HUES48 (cell line): ENCODE results near the gene POP4.

ENCODE experiments used
- H3K27ac ChIP-seq: one replicate; pipeline ENCODE4 v1.7.0; 2013; ENCODE audit warnings: low read depth, low read length, inconsistent platforms
- H3K27me3 ChIP-seq: 2 replicates; pipeline ENCODE4 v1.6.1; 2013; ENCODE audit warnings: mild to moderate bottlenecking, low read length; ENCODE audit not compliant: control insufficient read depth, insufficient read depth
- H3K36me3 ChIP-seq: 2 replicates; pipeline ENCODE4 v1.6.1; 2013; ENCODE audit warnings: low read length; ENCODE audit not compliant: control insufficient read depth, insufficient read depth
- H3K4me1 ChIP-seq: 2 replicates; pipeline ENCODE4 v1.6.1; 2013; ENCODE audit warnings: mild to moderate bottlenecking, low read length; ENCODE audit not compliant: control insufficient read depth, insufficient read depth
- H3K4me3 ChIP-seq: 2 replicates; pipeline ENCODE4 v1.5.1; 2013; ENCODE audit warnings: mild to moderate bottlenecking, low read depth, low read length
- H3K9ac ChIP-seq: 2 replicates; pipeline ENCODE4 v1.6.1; 2013; ENCODE audit warnings: mild to moderate bottlenecking, low read depth, low read length, moderate library complexity
- H3K9me3 ChIP-seq: 2 replicates; pipeline ENCODE4 v1.6.1; 2013; ENCODE audit warnings: low read length; ENCODE audit not compliant: control insufficient read depth, insufficient read depth

Gene POP4

GRCh38 chr19:29593869-29594268 lies 12.2 kb upstream of the POP4 start:
- Histone ChIP-seq H3K27ac (no peak overlapping the region), H3K27me3 (peaks cover 21% of the 10 kb centered on the region), H3K9me3 (no peaks in the 10 kb centered on the region), H3K36me3 (no peaks in the 10 kb centered on the region), H3K4me3 (no peak overlapping the region), H3K9ac (no peak overlapping the region), H3K4me1 (peaks cover 21% of the 10 kb centered on the region)

- 0 out of 2 replicates have a peak overlapping the region, but pooled peaks have one; percentile 3 for H3K4me3 ChIP-seq
- no peak overlapping the region for H3K9ac ChIP-seq
- H3K36me3 ChIP-seq, result no peaks in the 10 kb centered on the region
- peaks cover 21% of the 10 kb centered on the region for H3K27me3 ChIP-seq
- H3K27ac ChIP-seq, result no peak overlapping the region
- no peaks in the 10 kb centered on the region for H3K9me3 ChIP-seq
- peaks cover 21% of the 10 kb centered on the region for H3K4me1 ChIP-seq
These were observed 9.9 kb upstream of the POP4 start for GRCh38 chr19:29596080-29596727.

DNA sequence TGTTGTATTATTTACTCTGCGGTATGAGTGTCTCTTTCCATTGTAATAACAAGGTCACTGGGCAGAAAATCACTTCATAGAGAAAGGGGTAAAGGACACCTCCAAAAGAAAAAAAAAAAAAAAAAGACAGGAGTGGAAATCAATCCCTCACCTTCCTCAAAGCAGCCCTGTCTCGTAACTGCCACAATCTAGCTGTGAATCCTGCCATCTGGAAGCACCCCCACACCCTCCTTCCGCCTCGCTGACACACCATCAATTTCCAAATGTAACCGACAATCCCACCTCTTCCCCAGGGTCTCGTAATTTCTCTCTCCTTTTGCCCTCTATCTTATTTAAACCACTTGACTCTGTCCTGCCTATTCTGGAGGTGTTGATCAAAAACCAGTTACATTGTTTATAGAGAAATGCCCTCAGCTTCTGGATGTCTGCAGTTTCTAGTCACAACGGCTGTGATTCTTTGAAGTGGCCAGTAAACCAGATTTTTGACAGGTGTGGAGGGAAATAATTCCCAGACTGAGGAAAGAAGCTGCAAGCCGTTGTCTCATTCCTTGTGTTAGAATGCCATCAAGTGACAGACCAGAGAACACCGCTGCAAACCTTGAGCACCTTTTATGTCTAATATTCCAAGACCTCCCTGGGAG lies 9.1 kb upstream of the POP4 start:
- Histone ChIP-seq H3K9me3 (no peaks in the 10 kb centered on the region), H3K27me3 (peaks cover 16% of the 10 kb centered on the region), H3K36me3 (no peaks in the 10 kb centered on the region), H3K4me3 (no peak overlapping the region), H3K9ac (no peak overlapping the region), H3K27ac (no peak overlapping the region), H3K4me1 (peaks cover 21% of the 10 kb centered on the region)

DNA sequence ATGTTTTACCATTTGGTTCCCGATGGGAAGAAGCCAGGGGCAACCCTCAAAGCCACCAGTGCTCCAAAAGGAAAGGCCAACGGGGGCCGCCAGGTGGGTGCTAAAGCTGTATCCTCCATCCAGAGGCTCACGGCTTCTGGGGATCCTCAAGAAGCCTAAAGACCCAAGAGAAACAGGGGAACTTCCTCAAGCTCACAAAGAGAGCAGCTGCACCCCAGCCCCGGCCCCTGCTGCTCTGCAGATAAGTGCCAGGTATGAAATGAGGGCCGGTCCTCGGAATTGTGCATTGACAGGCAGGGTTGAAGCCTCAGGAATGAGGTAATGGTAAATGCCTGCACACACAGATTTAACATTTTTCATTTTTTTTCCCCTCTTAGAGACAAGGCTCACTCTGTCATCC lies 8.0 kb upstream of the POP4 start:
- H3K4me3 ChIP-seq, result no peak overlapping the region
- H3K36me3 ChIP-seq, result no peaks in the 10 kb centered on the region
- H3K9ac ChIP-seq, result no peak overlapping the region
- H3K4me1 ChIP-seq, result peaks cover 21% of the 10 kb centered on the region
- no peak overlapping the region for H3K27ac ChIP-seq
- no peaks in the 10 kb centered on the region for H3K9me3 ChIP-seq
- peaks cover 13% of the 10 kb centered on the region for H3K27me3 ChIP-seq

GRCh38 chr19:29598496-29598895 lies 7.6 kb upstream of the POP4 start:
- H3K4me1 ChIP-seq, result peaks cover 21% of the 10 kb centered on the region
- H3K9me3 ChIP-seq, result no peaks in the 10 kb centered on the region
- no peak overlapping the region for H3K4me3 ChIP-seq
- no peak overlapping the region for H3K9ac ChIP-seq
- H3K27me3 ChIP-seq, result peaks cover 12% of the 10 kb centered on the region
- H3K36me3 ChIP-seq, result no peaks in the 10 kb centered on the region
- H3K27ac ChIP-seq, result no peak overlapping the region

GRCh38 chr19:29603308-29603707 lies 2.8 kb upstream of the POP4 start:
- Histone ChIP-seq H3K9ac (no peak overlapping the region), H3K4me1 (no peaks in the 10 kb centered on the region), H3K27me3 (no peaks in the 10 kb centered on the region), H3K9me3 (no peaks in the 10 kb centered on the region), H3K4me3 (no peak overlapping the region), H3K36me3 (no peaks in the 10 kb centered on the region), H3K27ac (no peak overlapping the region)

DNA sequence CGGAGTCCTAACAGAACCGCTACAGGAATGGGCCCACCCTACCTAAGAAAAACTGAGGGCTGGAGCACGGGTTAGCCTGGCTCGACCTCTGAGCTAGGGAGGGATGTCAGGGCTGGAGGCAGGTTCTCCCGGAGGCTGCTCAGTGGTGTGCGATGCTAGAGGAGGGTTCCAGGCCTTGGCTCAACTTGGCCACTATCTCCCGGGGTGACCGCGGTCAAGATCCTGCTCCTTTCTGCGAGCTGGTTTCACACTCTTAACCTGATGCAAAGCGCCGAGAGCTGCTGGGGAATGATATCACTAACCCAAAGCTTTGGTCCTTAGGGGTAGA lies 301 bp downstream of the POP4 start:
- H3K27me3 ChIP-seq, result no peaks in the 10 kb centered on the region
- peak overlapping the region; percentile 99; the same call in 1 of the 2 replicates for H3K9ac ChIP-seq
- H3K36me3 ChIP-seq, result peaks cover 9% of the 10 kb centered on the region; the same call in 1 of the 2 replicates
- H3K27ac ChIP-seq, result no peak overlapping the region
- peak overlapping the region; percentile 100 for H3K4me3 ChIP-seq
- H3K4me1 ChIP-seq, result no peaks in the 10 kb centered on the region
- H3K9me3 ChIP-seq, result no peaks in the 10 kb centered on the region

DNA sequence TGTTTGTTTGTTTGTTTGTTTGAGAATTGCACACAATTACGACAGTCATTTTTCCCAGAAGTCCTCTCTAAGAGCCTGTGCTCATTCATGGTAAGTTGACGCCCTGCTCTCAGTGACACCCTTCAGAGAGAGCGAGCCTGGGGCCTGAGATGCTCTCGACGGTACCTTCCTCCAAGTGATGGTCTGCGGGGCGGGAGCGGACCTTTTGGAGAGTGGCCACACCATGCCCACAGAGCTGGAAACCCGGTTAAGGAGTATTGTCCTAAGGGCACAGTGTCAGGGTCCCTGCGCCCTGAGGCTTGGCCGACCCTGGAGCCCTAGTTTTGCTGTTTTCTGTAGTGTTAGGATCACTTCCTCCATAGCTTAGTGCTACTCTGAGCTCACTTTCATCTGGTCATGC lies 3.6 kb downstream of the POP4 start:
- no peak overlapping the region for H3K4me3 ChIP-seq
- no peak overlapping the region for H3K27ac ChIP-seq
- H3K27me3 ChIP-seq, result no peaks in the 10 kb centered on the region
- H3K36me3 ChIP-seq, result peaks cover 38% of the 10 kb centered on the region
- H3K9me3 ChIP-seq, result no peaks in the 10 kb centered on the region
- no peak overlapping the region for H3K9ac ChIP-seq
- no peaks in the 10 kb centered on the region for H3K4me1 ChIP-seq

DNA sequence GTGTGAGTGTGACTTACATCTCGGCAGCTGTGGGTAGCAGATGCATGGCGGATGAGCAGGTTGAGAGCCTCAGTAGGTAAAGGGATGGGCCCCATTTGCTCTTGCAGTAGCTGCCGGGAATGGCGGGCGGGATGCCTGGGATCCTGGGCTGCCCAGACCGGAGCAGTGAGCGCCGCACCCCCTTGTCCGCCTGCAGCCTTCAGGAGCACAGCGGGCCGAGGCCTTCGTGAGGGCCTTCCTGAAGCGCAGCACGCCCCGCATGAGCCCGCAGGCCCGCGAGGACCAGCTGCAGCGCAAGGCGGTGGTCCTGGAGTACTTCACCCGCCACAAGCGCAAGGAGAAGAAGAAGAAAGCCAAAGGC lies 4.1 kb downstream of the POP4 start:
- Histone ChIP-seq H3K4me3 (no peak overlapping the region), H3K27me3 (no peaks in the 10 kb centered on the region), H3K9me3 (no peaks in the 10 kb centered on the region), H3K9ac (no peak overlapping the region), H3K4me1 (no peaks in the 10 kb centered on the region), H3K36me3 (peaks cover 44% of the 10 kb centered on the region), H3K27ac (no peak overlapping the region)

DNA sequence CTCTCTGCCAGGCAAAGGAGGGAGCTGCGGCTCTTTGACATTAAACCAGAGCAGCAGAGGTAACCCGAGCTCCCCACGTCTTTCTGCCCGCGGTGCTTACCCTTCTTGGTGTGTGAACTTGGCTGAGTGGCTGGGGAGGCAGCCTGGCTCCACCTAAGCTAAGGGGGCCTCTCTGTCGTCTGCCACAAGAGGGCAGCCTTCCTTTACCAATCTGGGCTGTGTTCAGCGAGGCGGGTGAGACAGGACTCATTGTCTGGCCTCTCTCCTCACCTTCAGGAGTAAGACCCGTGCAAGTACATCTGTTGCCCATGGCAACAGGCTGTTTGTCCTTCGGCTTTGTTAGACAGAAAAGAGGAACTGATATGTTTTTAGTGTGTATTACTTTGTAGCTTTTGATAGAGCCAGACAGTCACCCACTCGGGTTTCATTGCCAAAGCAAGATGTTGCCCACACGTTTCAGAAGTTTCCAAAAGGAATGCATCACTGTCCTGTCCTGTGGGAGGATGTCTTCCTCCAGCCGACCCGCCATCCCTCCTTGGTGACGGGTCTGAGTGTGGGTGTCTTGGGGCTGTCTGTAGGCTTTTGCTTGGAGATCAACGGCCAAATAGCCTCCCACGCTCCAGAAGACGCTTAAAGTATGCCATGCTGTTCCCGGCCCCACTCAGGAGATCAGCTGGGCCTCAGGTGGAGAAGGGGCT lies 4.6 kb downstream of the POP4 start:
- Histone ChIP-seq H3K4me3 (no peak overlapping the region), H3K4me1 (no peaks in the 10 kb centered on the region), H3K9me3 (no peaks in the 10 kb centered on the region), H3K36me3 (peaks cover 49% of the 10 kb centered on the region), H3K9ac (no peak overlapping the region), H3K27me3 (no peaks in the 10 kb centered on the region), H3K27ac (no peak overlapping the region)

- Histone ChIP-seq H3K27ac (no peak overlapping the region), H3K4me1 (no peaks in the 10 kb centered on the region), H3K36me3 (peaks cover 58% of the 10 kb centered on the region), H3K27me3 (no peaks in the 10 kb centered on the region), H3K4me3 (no peak overlapping the region), H3K9ac (no peak overlapping the region), H3K9me3 (no peaks in the 10 kb centered on the region)
These were observed 6.0 kb downstream of the POP4 start for GRCh38 chr19:29612121-29612520.
